GM12872 (cell line): ENCODE measurements around the gene PLN.
A peak's percentile ranks its signal among the peaks of the same experiment; 100 is the strongest.

Experiments
- TF ChIP-seq, protein P1 (sequence below): IDR thresholded peaks from 3 replicates; pipeline ENCODE4 v1.5.1; 2011; ENCODE audit warnings: low read depth, mild to moderate bottlenecking, low read length, moderate library complexity; ENCODE audit not compliant: insufficient read depth

Gene PLN

DNA sequence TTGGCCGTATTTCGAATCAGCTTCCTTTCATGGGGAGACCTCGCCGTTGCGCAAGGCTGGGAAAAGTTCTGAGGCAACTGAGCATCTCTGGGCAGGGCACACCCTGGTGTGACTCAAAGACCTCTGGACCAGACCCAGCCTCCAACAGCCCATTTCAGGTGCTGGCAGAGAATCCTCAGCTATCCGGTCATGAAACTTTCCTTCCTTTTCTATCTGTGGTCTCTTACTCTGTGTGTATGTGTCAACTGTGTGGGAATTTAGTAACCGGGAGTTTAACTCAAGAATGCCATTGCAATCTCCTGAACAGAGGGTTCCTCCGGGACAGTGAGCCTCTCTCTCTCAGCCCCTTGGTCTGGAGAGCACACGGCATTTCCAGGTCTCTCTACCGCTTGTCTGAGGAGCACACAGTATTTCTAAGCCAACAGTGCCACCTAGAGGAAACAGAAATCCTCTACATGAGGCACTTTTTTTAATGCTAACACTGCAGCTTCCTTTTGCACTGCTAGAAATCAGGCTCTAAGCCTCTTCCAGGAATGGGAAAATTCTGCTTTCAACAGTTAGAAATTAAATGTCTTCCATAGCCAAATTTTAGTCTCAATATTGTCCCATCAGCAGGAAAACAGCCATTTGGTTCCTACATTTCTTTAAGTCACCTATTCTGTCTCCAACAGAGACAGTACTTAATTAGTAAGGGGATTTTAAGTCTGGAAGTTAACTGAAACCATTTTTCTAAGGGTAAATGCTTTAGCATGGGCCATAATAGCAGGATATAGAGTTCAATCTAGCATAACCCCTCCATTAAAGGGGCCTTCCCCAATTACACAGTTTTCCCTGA lies 32.7 kb downstream of the PLN start:
- TF ChIP-seq, protein P1, sequence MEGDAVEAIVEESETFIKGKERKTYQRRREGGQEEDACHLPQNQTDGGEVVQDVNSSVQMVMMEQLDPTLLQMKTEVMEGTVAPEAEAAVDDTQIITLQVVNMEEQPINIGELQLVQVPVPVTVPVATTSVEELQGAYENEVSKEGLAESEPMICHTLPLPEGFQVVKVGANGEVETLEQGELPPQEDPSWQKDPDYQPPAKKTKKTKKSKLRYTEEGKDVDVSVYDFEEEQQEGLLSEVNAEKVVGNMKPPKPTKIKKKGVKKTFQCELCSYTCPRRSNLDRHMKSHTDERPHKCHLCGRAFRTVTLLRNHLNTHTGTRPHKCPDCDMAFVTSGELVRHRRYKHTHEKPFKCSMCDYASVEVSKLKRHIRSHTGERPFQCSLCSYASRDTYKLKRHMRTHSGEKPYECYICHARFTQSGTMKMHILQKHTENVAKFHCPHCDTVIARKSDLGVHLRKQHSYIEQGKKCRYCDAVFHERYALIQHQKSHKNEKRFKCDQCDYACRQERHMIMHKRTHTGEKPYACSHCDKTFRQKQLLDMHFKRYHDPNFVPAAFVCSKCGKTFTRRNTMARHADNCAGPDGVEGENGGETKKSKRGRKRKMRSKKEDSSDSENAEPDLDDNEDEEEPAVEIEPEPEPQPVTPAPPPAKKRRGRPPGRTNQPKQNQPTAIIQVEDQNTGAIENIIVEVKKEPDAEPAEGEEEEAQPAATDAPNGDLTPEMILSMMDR: peak; percentile 44; the same call in 1 of the 3 replicates

- TF ChIP-seq, protein P1: no peak
Observed at GRCh38 chr6:118581489-118581959, 33.4 kb downstream of the PLN start.

GRCh38 chr6:118584911-118585310 lies 36.8 kb downstream of the PLN start:
- TF ChIP-seq, protein P1: no peak

DNA sequence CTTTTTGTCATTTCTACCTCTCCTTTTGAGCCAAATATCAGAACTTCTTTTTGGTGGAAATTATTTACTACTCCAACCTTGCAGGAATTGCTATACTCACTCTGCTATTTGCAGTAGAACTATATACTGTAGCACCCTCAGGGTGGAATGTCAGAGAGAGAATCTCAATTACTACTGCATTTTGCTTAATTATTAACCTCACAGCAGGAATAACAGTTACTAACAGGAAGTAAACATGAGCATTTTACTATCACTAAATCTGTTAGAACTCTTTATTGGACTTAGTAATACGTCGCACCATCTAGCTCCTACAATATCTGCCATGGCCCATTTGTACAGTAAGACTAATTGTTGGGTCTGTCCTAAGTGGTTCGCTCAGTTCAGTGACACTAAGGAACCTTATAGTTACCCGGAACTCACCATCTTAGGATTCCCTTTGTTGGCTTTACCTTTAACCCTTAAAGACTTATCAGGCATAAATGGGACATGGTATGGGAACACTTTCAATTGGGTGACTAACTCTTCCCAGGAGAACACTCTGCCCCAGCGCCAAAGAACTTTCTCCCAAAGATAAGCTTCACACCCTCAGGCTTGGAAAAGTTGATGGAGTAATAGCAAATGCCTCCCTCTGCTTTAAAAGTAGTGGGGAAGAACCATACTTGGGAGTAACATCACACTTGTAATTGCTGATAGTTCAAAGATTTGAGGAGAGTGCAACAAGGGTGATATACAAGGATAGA lies 38.8 kb downstream of the PLN start:
- TF ChIP-seq, protein P1: no peak

DNA sequence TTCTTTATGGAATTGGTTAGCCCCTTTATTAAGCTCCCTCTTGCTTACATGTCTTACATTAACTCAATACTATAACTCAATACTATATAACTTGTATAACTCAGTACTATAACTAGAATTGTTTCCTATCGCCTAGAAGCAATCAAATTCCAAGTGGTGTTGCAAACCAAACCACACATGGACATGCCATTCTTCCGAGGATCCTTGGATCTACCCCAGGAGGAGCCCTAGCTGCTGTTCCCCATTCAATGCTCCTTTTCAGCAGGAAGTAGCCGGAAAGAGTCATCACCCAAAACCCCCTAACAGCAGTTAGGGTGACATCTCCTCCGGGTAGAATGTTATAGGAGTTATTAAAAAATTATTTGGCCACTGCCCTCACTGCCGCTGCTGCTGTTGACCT lies 40.5 kb downstream of the PLN start:
- TF ChIP-seq, protein P1: no peak

GRCh38 chr6:118589186-118589585 lies 41.1 kb downstream of the PLN start:
- TF ChIP-seq, protein P1: no peak

GRCh38 chr6:118589649-118590365 lies 41.7 kb downstream of the PLN start:
- TF ChIP-seq, protein P1: no peak
